ENCODE data around the gene ITGA3. TPM values are rescaled to one million over a fixed set of nuclear protein-coding genes. Genes with fewer than 3 reads are reported as not detected.
A peak's percentile ranks its signal among the peaks of the same experiment; 100 is the strongest.

ITGA3 gene
- total and polyA plus RNA-seq, 12 donors: 12.5 to 44.2 (median 23.1) TPM

- WGBS, 2 donors: 45 to 53% methylated on average over 17 of the region's 17 CpGs
- H3K4me3 ChIP-seq: peak overlapping the region in 5 of 10 donors; percentile 5 to 29 (median 14)
- intact Hi-C loops (cut with DNase I): loop anchor here in 1 of 10 donors (5.0 kb wide), 1 partner anchor 76 kb away; no protein-coding TSS in a partner anchor
Measured at GRCh38 chr17:50101346-50102163, 45.6 kb downstream of the ITGA3 start.

GRCh38 chr17:50102164-50102991, 46.5 kb downstream of the ITGA3 start:
- ATAC-seq: peak; percentile 82 to 94 (median 89)

More at GRCh38 chr17:50101346-50102163, 45.6 kb downstream of the ITGA3 start:
- peak; percentile 49 to 70 for DNase-seq
- peak; percentile 41 to 88 (median 73) for ATAC-seq
- H3K27me3 ChIP-seq: no peaks in the 10 kb centered on the region
- H3K9me3 ChIP-seq: no peaks in the 10 kb centered on the region
- H3K36me3 ChIP-seq: peaks cover 0 to 88% (median 45%) of the 10 kb centered on the region in 9 donors
- peak overlapping the region; percentile 74 to 97 (median 90) for H3K27ac ChIP-seq
- peak in 2 of 9 donors; percentile 2 to 12 for TF ChIP-seq CTCF (IDR thresholded peaks at IDR 0.05)
- peaks cover 19 to 74% (median 51%) of the 10 kb centered on the region in 9 donors for H3K4me1 ChIP-seq

GRCh38 chr17:50103252-50103651, 47.3 kb downstream of the ITGA3 start:
- 53 to 82% methylated on average over 2 of the region's 2 CpGs for WGBS, 2 donors
- ATAC-seq (no peak), DNase-seq (no peak)
- Histone ChIP-seq H3K36me3 (peaks cover 0 to 92% (median 44%) of the 10 kb centered on the region in 9 donors), H3K9me3 (no peaks in the 10 kb centered on the region), H3K4me1 (peaks cover 14 to 63% (median 37%) of the 10 kb centered on the region in 9 donors), H3K27ac (peak overlapping the region in 7 of 10 donors; percentile 80 to 97 (median 92)), H3K27me3 (no peaks in the 10 kb centered on the region), H3K4me3 (no peak overlapping the region)
- TF ChIP-seq CTCF (IDR thresholded peaks at IDR 0.05): no peak
- intact Hi-C loops (cut with DNase I): loop anchor here in 1 of 10 donors (5.0 kb wide), 1 partner anchor 74 kb away; no protein-coding TSS in a partner anchor

More at GRCh38 chr17:50102164-50102991, 46.5 kb downstream of the ITGA3 start:
- Histone ChIP-seq H3K9me3 (no peaks in the 10 kb centered on the region), H3K27ac (peak overlapping the region; percentile 74 to 97 (median 90)), H3K27me3 (no peaks in the 10 kb centered on the region), H3K36me3 (peaks cover 0 to 92% (median 50%) of the 10 kb centered on the region in 9 donors), H3K4me1 (peaks cover 14 to 66% (median 43%) of the 10 kb centered on the region in 9 donors), H3K4me3 (peak overlapping the region in 3 of 10 donors; percentile 14 to 29 (median 24))
- intact Hi-C loops (cut with DNase I): loop anchor here in 1 of 10 donors (5.0 kb wide), 1 partner anchor 75 kb away; no protein-coding TSS in a partner anchor
- DNase-seq: peak; percentile 81
- TF ChIP-seq CTCF (IDR thresholded peaks at IDR 0.05): no peak
- WGBS, 2 donors: 54 to 61% methylated on average over 15 of the region's 15 CpGs

GRCh38 chr17:50103941-50104340, 48.0 kb downstream of the ITGA3 start:
- Histone ChIP-seq H3K27me3 (no peaks in the 10 kb centered on the region), H3K36me3 (peaks cover 0 to 92% (median 37%) of the 10 kb centered on the region in 9 donors), H3K4me3 (no peak overlapping the region), H3K4me1 (peaks cover 14 to 57% (median 31%) of the 10 kb centered on the region in 9 donors), H3K9me3 (no peaks in the 10 kb centered on the region), H3K27ac (peak overlapping the region in 4 of 10 donors; percentile 81 to 97 (median 93))
- no peak for TF ChIP-seq CTCF (IDR thresholded peaks at IDR 0.05)
- WGBS, 2 donors: 81 to 87% methylated on average over 5 of the region's 5 CpGs
- DNase-seq: no peak
- no peak for ATAC-seq
- intact Hi-C loops (cut with DNase I): loop anchor here in 1 of 10 donors (5.0 kb wide), 1 partner anchor 73 kb away; no protein-coding TSS in a partner anchor

All from heart right ventricle (tissue), 16 donors.